ENCODE measurements around the gene CYP8B1. TPM values are rescaled to one million over a fixed set of nuclear protein-coding genes. Genes with fewer than 3 reads are reported as not detected.

CYP8B1 gene
- total and polyA plus RNA-seq, 9 of the 15 experiments (the other 6 are each of a cell fraction or from before 2014, with no cell fraction given) = 0.04 TPM; not detected in 8

DNA sequence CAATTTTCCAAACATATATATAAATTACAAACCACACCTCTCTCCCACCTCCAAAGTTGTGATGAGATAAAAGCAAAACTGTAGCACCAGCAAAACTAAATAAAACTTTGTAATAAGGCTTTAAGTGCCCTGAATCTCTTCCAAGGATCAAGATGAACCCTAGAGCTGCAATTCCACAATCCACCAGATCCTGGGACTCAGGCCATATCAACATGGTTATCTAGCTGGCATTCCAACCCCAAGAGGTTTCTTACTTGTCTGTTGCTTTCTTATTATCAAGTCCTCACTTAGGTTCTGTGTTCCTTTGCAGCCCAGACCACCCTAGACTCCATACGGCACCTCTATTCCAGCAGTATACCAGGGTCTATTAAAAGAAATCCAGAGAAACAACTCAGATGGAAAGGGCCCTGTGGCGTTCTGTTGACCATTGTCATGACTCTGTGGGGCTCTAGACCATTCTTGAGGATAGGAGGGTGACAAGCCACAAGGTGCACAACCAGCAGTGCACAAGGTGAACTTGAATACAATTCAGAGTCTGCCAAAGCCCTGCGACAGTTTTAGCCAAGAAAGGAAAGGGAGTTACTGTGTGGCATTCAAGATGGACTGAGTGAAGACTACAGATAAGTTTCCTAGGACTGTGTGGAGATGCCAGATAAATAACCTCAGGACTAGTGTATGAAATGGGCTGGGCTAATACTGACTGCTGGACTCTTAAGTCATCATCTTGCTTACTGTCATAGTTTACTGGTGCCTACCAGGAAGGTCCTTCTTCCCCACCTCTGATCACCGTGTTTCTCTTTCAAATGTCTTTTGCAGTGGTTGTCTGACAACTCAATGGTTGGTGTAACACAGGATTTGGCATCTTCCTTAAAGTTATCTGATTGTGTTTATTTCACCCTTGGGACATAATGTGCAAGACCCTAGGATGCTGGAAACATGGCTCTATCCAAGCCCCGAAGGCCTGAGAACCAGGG, 39.2 kb downstream of the CYP8B1 start (continued):
- TF ChIP-seq, protein P1, sequence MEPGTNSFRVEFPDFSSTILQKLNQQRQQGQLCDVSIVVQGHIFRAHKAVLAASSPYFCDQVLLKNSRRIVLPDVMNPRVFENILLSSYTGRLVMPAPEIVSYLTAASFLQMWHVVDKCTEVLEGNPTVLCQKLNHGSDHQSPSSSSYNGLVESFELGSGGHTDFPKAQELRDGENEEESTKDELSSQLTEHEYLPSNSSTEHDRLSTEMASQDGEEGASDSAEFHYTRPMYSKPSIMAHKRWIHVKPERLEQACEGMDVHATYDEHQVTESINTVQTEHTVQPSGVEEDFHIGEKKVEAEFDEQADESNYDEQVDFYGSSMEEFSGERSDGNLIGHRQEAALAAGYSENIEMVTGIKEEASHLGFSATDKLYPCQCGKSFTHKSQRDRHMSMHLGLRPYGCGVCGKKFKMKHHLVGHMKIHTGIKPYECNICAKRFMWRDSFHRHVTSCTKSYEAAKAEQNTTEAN (CRISPR knock-in tag; IDR thresholded peaks at IDR 0.05) = no peak
- TF ChIP-seq, protein P2, sequence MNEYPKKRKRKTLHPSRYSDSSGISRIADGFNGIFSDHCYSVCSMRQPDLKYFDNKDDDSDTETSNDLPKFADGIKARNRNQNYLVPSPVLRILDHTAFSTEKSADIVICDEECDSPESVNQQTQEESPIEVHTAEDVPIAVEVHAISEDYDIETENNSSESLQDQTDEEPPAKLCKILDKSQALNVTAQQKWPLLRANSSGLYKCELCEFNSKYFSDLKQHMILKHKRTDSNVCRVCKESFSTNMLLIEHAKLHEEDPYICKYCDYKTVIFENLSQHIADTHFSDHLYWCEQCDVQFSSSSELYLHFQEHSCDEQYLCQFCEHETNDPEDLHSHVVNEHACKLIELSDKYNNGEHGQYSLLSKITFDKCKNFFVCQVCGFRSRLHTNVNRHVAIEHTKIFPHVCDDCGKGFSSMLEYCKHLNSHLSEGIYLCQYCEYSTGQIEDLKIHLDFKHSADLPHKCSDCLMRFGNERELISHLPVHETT (CRISPR knock-in tag; conservative IDR thresholded peaks at IDR 0.05 in 1 of 2, IDR thresholded peaks at IDR 0.05 in 1 of 2) = peak in 1 of 2 experiments; percentile 69; a peak in 1 of 4 replicates
- no peak for TF ChIP-seq PHTF2 (CRISPR knock-in tag; IDR thresholded peaks at IDR 0.05)
- no peak for TF ChIP-seq CEBPB (tag; IDR thresholded peaks at IDR 0.05)
- TF ChIP-seq, protein P3, sequence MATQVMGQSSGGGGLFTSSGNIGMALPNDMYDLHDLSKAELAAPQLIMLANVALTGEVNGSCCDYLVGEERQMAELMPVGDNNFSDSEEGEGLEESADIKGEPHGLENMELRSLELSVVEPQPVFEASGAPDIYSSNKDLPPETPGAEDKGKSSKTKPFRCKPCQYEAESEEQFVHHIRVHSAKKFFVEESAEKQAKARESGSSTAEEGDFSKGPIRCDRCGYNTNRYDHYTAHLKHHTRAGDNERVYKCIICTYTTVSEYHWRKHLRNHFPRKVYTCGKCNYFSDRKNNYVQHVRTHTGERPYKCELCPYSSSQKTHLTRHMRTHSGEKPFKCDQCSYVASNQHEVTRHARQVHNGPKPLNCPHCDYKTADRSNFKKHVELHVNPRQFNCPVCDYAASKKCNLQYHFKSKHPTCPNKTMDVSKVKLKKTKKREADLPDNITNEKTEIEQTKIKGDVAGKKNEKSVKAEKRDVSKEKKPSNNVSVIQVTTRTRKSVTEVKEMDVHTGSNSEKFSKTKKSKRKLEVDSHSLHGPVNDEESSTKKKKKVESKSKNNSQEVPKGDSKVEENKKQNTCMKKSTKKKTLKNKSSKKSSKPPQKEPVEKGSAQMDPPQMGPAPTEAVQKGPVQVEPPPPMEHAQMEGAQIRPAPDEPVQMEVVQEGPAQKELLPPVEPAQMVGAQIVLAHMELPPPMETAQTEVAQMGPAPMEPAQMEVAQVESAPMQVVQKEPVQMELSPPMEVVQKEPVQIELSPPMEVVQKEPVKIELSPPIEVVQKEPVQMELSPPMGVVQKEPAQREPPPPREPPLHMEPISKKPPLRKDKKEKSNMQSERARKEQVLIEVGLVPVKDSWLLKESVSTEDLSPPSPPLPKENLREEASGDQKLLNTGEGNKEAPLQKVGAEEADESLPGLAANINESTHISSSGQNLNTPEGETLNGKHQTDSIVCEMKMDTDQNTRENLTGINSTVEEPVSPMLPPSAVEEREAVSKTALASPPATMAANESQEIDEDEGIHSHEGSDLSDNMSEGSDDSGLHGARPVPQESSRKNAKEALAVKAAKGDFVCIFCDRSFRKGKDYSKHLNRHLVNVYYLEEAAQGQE (IDR thresholded peaks at IDR 0.05; ENCODE audit: borderline replicate concordance) = peak; percentile 50; the same call in 1 of the 2 replicates
- TF ChIP-seq, protein P3 (CRISPR knock-in tag; IDR thresholded peaks at IDR 0.05; ENCODE audit: low read depth) = no peak
- TF ChIP-seq ZNF143 (CRISPR knock-in tag; IDR thresholded peaks at IDR 0.05) = no peak
- TF ChIP-seq, protein P4, sequence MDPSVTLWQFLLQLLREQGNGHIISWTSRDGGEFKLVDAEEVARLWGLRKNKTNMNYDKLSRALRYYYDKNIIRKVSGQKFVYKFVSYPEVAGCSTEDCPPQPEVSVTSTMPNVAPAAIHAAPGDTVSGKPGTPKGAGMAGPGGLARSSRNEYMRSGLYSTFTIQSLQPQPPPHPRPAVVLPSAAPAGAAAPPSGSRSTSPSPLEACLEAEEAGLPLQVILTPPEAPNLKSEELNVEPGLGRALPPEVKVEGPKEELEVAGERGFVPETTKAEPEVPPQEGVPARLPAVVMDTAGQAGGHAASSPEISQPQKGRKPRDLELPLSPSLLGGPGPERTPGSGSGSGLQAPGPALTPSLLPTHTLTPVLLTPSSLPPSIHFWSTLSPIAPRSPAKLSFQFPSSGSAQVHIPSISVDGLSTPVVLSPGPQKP (CRISPR knock-in tag; IDR thresholded peaks at IDR 0.05) = no peak
- TF ChIP-seq ZNF57 (CRISPR knock-in tag; IDR thresholded peaks at IDR 0.05) = peak; percentile 92
- TF ChIP-seq SPI1 (IDR thresholded peaks at IDR 0.05; ENCODE audit: borderline replicate concordance, low read depth, low read length) = no peak
- TF ChIP-seq, protein P5, sequence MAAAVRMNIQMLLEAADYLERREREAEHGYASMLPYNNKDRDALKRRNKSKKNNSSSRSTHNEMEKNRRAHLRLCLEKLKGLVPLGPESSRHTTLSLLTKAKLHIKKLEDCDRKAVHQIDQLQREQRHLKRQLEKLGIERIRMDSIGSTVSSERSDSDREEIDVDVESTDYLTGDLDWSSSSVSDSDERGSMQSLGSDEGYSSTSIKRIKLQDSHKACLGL (CRISPR knock-in tag; IDR thresholded peaks at IDR 0.05; ENCODE audit: borderline replicate concordance, poor library complexity, severe bottlenecking) = no peak
- TF ChIP-seq ZNF41 (CRISPR knock-in tag; conservative IDR thresholded peaks at IDR 0.05) = no peak
- TF ChIP-seq HNRNPH1 (optimal IDR thresholded peaks at IDR 0.05; ENCODE audit: low read depth, low read length) = no peak

Measured in K562 (cell line).